HG03571 (cell line): ENCODE data around the gene DPH7.
A peak's percentile ranks its signal among the peaks of the same experiment; 100 is the strongest.
"Not testable (repeated sequence)": the region's sequence is repeated elsewhere in the genome, so short reads cannot be mapped to it uniquely, and the experiment has no call there.

Experiments
- ATAC-seq: cut with Tn5 transposase; IDR thresholded peaks from one replicate; pipeline ENCODE4 v1.9.1; 2021; ENCODE audit not compliant: unreplicated experiment

Gene DPH7

DNA sequence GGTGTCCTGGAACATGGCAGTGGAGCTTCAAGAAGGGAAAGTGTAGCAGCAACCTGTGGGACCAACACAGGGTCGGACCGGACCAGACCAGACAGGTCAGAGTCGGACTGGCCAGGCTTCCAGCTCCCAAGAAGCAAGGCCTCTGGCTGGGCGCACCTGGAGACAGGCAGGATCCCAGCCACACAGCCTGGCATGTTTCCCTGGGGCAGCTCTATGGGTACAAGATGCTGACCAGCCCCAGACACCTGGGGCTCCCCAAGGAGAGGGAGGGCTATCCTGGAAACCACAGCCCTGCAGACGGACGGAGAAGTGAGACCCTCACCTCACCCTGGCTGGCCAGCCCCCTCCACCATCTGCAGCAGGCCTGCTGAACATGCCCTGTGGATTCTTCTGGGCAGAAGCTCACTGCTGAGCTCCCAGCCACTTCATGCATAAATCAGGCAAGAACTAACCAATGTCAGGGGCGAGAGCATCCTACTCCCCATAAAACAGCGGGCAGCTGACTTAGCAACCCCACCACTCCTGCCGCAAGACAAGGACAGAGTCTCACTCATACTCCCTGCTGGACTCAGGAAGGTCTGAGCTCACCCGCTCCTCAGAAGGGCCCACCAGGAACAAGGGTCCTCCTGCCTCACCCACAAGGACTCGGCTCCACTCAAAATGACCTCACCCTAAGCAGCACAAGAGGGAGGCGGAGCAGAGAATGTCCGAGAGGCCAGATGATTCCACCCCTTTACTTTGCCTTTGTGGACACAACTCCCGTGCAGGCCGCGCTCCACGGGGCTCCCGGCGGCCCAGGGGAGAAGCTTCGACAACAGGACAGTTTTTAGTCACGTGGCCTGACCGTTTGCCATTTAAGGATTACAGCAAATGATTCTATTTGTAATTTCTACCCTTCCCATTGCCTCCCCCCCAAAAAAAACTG is 2.9 kb upstream of the DPH7 start:
- no peak for ATAC-seq

DNA sequence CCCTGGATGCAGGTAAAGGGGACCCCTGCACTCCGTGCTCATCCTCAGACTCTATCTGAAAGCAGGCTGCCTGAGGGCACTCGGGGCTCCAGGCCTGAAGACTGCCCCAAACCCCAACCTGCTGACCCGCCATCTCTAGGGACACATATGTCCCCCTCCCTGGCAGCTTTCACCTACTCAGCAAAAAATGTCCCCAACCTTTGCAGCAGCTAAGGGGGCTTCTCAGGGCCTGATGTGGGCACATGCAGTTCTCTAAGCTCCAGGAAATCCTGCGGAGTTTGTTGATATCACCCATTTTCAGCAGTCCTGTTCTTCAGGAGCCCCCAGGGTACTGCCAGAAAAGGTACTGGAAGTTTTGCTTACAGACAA is 2.2 kb upstream of the DPH7 start:
- no peak for ATAC-seq

DNA sequence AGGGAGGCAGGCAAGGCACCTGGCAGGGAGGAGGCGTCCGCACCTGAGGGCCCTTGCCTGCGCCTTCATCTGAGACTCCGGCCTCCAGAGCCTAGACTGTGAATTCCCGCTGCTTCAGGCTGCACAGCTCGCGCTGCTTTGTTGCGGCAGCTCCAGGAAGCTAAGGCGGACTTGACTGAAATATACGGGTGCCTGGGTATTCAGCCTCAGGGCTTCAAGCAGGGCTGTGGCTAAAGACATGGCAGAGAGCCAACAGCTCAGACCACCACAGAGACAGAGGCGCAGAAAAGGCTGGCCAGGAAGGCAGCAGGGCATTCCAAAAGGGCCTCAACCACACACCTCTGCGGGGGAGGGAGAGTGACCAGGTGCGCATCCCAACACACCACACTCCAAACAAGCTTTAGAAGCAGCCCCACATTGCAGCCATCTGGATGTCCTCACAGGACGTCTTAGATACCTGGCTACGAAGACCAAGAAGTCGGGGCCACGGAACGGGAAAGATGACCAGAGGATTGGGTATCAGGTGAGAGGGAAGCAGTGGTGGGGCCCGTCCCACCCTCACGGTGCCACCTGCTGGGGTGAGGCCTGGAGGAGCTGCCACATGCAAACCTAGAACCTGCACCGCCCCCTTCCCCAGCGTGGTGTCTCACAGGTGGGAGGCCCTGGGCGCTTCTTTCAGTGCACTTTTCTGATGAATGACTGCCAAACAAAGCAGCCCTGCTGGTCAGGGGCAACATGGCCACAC is 1.7 kb upstream of the DPH7 start:
- no peak for ATAC-seq

DNA sequence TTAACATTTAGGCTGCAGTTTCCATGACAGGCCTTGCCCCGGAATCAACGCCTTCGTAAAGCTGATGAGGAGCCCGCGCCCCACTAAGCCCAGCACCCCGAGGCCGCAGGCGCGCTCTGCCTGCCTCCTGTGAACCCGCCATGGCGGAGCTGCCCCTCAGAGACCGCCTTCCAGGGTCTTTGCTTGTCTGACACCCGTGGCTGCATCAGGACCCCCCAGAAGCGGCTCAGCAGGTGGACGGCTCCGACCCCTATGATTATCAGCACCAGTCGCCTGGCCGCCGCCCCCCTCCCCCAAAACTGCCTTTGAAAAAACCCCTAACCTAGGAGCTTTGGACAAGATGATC is 507 bp upstream of the DPH7 start:
- no peak for ATAC-seq

DNA sequence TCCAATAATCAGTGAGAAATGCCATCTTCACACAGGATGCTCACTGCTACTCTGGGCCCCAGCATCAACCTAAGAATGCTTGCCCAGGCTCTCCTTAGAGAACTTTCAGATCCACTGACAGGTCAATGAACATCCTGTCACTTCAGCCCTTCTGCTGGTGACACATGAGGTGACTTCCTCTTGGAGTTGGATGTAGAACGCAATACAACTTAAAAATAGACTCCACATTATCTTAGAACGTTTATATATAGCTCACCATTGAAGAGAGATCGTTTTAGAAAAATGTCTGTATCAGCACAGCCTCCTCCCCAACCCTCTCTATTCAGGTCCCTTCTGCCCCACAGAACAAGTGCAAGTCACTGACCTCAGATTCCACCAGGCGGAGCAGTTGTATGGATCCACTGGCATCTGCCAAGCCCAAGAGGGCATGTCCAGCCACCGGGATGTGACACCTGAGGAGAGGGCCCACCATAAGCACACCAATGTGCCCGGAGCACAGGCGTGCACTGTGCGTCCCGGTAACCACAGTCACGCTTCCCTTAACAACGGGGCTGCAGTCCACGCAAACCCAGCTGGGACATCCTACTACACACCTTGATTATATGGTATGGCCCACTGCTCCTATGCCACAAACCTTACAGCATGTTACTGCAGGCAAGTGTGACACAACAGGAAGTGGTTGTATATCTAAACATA is 2.9 kb downstream of the DPH7 start:
- ATAC-seq = no peak

DNA sequence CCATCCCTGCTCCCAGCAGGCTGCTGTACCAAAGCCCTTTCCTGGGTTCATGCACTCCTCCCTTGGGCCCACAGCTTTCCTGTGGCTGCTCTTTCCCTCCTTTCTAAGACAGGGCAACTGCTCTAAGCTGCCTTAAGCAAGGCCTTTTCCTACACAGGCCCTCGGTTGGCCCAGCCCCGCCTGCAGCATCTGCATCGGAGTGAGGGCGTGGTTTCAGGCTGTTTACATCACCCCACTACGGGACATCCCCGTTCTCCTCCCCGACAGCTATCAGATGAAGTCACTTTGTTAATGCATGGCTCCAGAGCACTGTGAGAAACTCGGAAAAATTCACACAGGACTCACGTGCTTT is 3.4 kb downstream of the DPH7 start:
- no peak for ATAC-seq

DNA sequence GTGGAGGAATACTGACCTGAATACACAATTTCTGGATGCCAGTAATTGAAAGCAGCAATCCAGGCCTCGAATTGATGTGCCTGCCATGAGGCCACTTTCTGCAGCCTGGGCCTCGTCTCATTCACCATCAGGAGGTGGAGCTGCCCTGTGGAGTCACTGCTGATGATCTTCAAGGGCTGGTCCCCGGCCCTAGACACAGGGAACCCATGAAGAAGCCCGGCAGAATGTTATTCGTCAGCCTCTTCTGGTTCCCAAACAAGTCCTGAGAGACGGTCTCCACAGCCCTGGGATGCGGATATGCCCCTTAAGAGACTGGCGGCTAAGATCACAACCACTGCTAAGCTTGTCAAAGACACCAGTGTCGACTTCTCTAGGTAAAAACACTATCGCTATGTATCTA is 4.5 kb downstream of the DPH7 start:
- ATAC-seq = no peak

DNA sequence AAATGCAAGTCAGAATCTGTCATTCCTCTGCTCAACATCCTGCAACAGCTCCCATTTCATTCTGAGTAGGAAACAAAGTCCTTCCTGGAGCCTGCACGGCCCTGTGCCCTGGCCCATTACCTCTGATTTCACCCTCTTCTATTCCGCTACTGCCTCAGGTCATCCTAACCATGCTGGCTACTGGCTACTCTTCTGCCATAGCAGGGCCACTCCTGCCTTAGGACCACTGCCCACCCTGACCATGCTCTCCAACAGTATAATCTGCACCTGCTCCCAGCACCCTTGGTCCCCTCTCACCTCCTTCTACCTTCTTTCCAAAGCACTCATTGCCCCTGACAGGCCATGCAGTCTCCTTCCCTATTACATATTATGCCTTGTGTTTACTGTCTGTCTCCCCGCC is 8.2 kb downstream of the DPH7 start:
- ATAC-seq = no peak

DNA sequence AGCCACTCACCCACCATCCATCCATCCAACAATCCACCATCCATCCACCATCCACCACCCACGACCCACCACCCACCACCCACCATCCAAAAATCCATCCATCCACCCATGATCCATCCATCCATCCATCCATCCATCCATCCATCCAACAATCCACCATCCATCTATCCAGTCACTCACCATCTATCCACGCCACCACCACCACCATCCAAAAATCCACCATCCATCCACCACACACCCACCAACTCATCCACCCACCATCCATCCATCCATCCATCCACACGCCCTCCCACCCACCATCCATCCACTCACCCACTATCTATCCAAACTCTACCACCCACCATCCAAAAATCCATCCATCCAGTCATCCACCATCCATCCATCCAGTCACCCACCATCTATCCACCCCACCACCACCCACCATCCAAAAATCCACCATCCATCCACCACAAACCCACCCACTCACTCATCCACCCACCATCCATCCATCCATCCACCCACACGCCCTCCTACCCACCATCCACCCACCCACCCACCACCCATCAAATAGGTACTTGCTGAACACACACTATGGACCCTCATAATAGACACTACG is 9.0 kb downstream of the DPH7 start:
- no peak for ATAC-seq

DNA sequence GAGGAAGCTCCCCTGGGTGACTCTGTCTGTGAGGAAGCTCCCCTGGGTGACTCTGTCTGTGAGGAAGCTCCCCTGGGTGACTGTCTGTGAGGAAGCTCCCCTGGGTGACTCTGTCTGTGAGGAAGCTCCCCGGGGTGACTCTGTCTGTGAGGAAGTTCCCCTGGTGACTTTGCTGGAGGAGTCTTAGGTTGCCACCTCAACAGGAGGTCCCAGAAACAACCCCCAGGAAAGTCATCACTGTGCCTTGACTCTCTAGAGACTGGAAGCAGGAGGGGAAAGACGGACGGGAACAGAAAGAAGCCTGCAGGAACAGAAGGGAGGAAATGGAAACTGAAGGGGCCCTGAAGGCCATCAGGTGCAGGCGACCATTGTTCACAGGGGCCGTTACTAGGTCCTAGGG is 10.3 kb downstream of the DPH7 start:
- not testable (repeated sequence) for ATAC-seq

DNA sequence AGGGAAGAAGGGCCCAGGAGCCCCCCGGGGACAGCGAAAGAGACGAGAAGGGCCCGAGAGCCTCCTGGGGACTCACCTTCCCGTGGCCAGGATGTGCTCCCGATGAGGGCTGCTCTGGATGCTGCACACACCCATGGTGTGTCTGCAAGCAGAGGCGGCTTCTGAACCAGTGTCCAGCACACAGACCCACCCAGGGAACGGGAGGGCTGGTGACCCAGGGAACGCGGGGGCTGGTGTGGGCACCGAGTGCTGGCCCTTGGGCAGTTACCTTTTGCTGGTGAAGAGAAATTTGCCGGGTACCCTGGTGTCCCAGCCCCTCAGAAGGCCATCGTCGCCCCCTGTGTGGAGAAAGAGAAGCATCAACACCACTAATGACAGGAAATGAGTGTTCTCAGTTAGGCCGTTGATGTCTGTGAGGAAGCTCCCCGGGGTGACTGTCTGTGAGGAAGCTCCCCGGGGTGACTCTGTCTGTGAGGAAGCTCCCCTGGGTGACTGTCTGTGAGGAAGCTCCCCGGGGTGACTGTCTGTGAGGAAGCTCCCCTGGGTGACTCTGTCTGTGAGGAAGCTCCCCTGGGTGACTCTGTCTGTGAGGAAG is 13.8 kb downstream of the DPH7 start:
- no peak for ATAC-seq

DNA sequence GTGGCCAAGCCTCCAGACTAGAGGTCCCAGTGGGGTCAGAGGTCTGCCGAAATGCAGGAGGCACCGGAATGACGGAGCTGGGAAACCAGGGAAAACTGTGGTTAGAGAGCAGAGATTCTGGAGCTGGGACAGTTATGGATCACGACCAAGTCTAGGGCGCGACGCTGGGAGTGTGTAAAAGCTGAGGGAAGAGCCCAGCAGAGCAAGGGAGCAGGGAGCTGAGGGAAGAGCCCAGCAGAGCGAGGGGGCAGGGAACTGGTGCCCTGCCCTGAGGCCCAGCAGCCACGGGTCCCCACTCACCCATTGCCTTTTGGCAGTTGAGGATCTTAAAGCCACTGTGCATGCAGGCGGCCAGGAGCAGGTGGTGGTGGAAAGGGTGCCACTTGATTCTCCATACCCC is 14.6 kb downstream of the DPH7 start:
- no peak for ATAC-seq

DNA sequence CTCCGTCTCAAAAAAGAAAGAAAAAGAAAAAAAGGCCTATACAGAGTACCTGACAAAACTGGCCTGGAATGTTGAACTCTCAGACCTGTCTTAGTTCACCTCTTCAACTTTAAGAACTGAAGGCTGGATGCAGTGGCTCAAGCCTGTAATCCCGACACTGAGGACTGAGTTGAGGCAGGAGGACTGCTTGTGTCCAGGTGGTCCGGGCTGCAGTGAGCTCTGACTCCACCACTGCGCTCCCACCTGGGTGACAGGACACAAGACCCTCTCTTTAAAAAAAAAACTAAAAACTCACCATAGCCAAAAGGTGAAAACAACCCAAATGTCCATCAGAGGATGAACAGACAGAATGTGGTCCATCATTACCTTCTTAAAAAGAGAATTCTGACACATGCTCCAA is 20.6 kb downstream of the DPH7 start:
- ATAC-seq = no peak

DNA sequence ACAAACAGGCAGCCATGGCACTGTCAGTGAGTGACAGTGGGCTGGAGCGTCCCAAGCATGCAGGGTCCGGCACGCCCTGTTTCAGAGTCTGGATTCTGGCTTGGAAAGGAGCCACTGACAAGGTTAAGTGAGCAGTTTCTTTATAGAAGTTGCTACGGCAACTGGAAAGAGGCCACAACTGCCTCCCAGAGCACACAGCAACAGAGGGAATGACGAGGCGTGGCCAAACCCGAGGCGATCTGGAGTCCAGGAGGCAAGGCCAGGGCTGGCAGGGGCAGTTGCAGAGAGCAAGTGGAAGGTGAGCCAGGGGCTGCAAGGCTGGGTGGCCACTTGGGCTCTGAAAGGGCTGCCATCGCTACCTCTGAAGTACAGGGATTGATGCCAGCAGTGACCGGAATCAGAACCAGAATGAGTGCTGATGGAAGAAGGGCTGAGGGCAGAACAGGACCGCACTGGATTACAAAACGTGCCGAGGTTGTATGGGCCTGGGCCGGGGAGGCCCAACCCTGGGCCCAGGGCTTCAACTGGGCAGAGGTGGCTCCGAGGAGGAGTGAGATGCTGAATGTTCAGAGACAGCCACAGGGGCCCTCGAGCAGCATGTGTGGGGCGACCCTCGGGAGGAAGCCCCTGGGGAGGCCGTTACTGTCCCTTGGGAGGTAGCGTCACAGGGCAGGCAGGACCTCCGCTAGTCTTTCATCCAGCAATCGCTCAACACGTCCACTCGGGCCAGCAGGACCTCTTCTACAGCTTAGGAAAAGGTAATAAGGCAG is 22.5 kb downstream of the DPH7 start:
- ATAC-seq = no peak

DNA sequence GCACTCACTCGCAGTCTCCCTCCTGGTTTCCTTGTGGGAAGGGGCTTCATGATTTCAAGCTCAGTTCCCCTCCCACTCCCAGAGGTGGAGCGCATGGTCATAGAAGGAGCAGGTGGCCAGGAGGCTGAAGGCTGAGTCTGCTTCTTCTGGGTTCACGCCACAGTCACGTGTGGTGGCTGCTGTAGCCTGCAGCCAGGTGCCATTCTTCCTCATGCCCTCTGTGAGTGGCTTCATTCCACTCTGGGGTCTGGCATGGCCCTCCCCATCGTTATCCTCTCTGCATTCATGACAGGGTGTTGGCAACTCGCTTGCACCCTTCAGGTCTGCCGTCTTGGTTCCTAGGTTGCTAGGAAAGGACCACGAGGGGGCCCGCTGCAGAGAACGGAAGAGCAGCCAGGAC is 23.5 kb downstream of the DPH7 start:
- ATAC-seq = no peak

DNA sequence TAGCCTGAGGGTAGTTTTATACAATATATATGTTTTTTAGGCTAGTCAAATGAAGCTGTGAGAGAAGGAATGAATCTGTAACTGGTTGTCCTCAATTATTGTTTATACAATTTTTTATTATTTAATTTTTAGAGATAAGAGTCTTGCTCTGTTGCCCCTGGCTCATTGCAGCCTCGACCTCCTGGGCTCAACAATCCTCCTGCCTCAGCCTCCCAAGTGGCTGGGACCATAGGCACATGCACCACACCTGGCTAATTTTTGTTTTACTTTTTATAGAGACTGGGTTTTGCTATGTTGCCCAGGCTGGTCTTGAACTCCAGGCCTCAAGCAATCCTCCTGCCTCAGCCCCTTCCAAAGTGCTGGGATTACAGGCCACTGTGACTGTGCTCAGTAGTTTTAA is 24.4 kb downstream of the DPH7 start:
- no peak for ATAC-seq

DNA sequence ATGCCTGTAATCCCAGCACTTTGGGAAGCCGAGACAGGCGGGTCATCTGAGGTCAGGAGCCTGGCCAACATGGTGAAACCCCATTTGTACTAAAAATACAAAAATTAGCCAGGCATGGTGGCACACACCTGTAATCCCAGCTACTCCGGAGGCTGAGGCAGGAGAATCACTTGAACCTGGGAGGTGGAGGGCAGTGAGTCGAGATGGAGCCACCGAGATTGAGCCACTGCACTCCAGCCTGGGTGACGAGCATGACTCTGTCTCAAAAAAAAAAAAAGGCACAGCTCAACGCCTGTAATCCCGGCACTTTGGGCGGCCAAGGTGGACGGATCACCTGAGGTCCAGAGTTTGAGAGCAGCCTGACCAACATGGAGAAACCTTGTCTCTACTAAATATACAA is 25.1 kb downstream of the DPH7 start:
- ATAC-seq = not testable (repeated sequence)

DNA sequence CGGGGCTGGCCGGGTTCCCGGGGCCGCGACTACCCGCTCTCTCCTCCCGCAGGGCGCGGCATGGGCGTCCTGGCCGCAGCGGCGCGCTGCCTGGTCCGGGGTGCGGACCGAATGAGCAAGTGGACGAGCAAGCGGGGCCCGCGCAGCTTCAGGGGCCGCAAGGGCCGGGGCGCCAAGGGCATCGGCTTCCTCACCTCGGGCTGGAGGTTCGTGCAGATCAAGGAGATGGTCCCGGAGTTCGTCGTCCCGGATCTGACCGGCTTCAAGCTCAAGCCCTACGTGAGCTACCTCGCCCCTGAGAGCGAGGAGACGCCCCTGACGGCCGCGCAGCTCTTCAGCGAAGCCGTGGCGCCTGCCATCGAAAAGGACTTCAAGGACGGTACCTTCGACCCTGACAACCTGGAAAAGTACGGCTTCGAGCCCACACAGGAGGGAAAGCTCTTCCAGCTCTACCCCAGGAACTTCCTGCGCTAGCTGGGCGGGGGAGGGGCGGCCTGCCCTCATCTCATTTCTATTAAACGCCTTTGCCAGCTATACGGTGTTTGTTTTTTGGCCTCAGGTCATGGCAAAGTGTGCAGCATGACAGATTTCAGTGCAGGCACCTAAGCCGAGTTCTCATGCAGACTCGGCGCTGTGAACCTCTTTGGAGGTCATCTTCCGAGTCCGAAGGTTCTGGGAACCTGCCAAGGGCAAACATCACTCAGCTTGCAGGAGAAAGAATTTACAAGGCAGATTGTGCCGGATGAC is 26.5 kb downstream of the DPH7 start:
- peak; percentile 9 for ATAC-seq

DNA sequence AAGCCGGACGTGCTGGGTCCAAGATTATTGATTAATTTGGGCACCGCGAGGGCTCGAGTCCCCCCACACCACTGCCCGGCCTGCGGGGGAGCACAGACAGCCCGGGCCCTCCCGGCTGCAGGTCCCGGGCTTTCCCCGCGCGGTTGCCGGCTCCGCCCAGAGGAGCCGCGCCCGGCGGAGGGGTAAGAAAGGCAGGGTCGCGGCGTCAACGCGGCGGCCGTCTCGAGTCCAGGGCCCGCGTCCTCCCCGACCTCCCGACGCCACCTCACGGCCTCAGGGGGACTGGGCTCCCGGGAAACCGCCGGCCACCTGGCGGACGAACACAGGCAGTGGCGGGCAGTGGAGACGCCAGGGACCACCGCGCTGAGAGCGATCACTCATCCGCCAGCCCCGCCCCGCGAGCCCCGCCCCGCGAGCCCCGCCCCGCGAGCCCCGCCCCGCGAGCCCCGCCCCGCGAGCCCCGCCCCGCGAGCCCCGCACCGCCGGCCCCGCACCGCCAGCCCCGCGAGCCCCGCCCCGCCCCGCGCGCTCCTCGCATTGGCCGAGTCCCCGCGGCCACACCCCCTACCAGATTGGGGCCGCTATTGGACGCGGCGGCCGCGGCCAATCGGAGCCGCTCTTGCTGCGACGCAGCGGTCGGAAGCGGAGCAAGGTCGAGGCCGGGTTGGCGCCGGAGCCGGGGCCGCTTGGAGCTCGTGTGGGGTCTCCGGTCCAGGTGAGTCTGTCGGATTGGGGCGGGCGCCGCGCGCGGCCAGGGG is 27.3 kb downstream of the DPH7 start, which contains the start of gene MRPL41:
TSS of gene MRPL41 (plus strand) at position 616 of the 758 bp plus-strand sequence. CDS start 203 bp downstream, outside the sequence.
- peak; percentile 70 for ATAC-seq
